Thyroid gland (tissue), 4 donors: Measurements from ENCODE around the gene MYBBP1A. TPM values are rescaled to one million over a fixed set of nuclear protein-coding genes. Genes with fewer than 3 reads are reported as not detected.
"Not testable (repeated sequence)": the region's sequence is repeated elsewhere in the genome, so short reads cannot be mapped to it uniquely, and the experiment has no call there.

Experiments used
- DNase-seq, 2 donors: peaks; one replicate each; pipeline ENCODE4 v3.0.0-alpha.2; 2019
- H3K27ac ChIP-seq, 3 donors: fragments of 200-600 bp; sonication (generic); 1 replicate in 2 of 3; 2 replicates in 1 of 3; pipeline ENCODE4 v1.5.1; 2016 to 2019; ENCODE audit warnings: mild to moderate bottlenecking in 1 of 3, moderate library complexity in 1 of 3
- H3K27me3 ChIP-seq: fragments of 200-600 bp; sonication (generic); one replicate; pipeline ENCODE4 v1.5.1; 2019
- H3K36me3 ChIP-seq, 2 donors: fragments of 200-600 bp; sonication (generic); one replicate each; pipeline ENCODE4 v1.5.1; 2016 to 2019
- H3K4me1 ChIP-seq, 2 donors: fragments of 200-600 bp; sonication (generic); one replicate each; pipeline ENCODE4 v1.5.1; 2017 to 2019
- H3K4me3 ChIP-seq, 3 donors: fragments of 200-600 bp; sonication (generic); replicated peaks in 1 of 3; 1 replicate in 2 of 3; 2 replicates in 1 of 3; pipeline ENCODE4 v1.5.1; 2016; ENCODE audit warnings: mild to moderate bottlenecking in 1 of 3
- H3K9me3 ChIP-seq: fragments of 200-600 bp; sonication (generic); one replicate; pipeline ENCODE4 v1.5.1; 2017
- CTCF ChIP-seq, 6 experiments: fragments of 200-600 bp in 3 of 6; fragments of 450-650 bp in 3 of 6; sonication (generic) in 3 of 6; IDR thresholded peaks; one replicate each; pipeline ENCODE4 v1.5.1; 2016 to 2019; ENCODE audit warnings: antibody characterized with exemption in 6 of 6, mild to moderate bottlenecking in 2 of 6, inconsistent platforms in 1 of 6, moderate library complexity in 1 of 6
- POLR2A ChIP-seq, 2 donors: fragments of 450-650 bp; IDR thresholded peaks; one replicate each; pipeline ENCODE4 v1.6.1; 2017; ENCODE audit warnings: antibody characterized with exemption in 2 of 2, mild to moderate bottlenecking in 2 of 2, moderate library complexity in 1 of 2
- WGBS, 2 donors: methylation state at CpG; one replicate each; pipeline ENCODE4 v1.1.5; 2017; 5-methylcytosine and 5-hydroxymethylcytosine counted together
- intact Hi-C: fragments of 100-400 bp; cut with DNase I; formaldehyde crosslinking; loops from one replicate; pipeline ENCODE4 v1.15.1; 2023
- total RNA-seq, 4 donors: library from RNA; depleted of rRNA; stranded (reverse); fragments of >200 nt; gene quantifications; one replicate each; pipeline ENCODE4 v1.2.3, GENCODE V29; 2016

Gene MYBBP1A
- total RNA-seq, 4 donors from 2014 or later = 23.5 to 50.2 (median 37.6) TPM

GRCh38 chr17:4593021-4593421, 37.8 kb upstream of the MYBBP1A start:
- Histone ChIP-seq H3K9me3 (no peaks in the 10 kb centered on the region), H3K27me3 (no peaks in the 10 kb centered on the region), H3K36me3 (no peaks in the 10 kb centered on the region), H3K4me3 (no peak overlapping the region), H3K4me1 (no peaks in the 10 kb centered on the region), H3K27ac (no peak overlapping the region)
- intact Hi-C loops = no loop called here
- TF ChIP-seq CTCF (IDR thresholded peaks at IDR 0.05) (no peak), POLR2A (IDR thresholded peaks at IDR 0.05) (no peak)
- DNase-seq = no peak
- WGBS, 2 donors = 80 to 90% methylated on average over 1 to 14 of the region's 14 CpGs

DNA sequence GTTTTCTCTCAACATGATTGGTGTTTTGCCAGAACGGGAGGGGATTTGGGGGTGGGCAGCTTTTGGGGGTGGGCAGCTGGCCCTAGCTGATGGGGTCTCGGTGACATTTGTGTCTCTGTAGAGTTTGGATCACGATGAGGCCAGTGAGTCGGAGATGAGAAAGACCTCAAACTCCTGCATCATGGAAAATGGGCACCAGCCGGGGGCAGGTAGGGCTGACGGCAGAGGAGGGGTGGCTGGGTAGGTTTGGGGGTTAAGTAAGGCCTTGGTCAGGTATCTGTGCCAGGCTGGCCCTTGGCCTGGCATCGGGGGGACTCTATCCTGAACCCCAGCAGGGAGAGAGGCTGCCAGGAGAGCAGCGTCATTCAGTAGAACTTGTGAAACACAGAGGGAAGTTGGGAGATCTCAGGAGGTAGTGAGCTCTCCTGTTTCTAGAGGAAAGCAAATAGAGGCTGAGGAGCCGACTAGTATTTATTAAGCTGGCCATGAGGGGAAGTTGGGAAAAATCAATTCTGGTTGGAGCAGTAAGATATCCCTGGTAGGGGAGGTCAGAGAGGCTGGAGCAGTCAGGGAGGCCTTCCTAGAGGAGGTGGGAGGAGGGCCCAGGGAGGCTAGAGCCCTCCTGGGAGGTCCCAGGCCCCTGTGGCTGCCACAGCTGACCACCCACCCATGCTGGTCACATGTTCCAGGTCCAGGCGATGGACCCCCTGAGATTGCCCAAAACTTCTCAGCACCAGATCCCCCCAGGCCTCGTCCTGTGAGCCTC, 37.2 kb upstream of the MYBBP1A start:
- TF ChIP-seq CTCF (IDR thresholded peaks at IDR 0.05) = no peak
- no peak for TF ChIP-seq POLR2A (IDR thresholded peaks at IDR 0.05)
- no peak overlapping the region for H3K4me3 ChIP-seq
- H3K4me1 ChIP-seq = no peaks in the 10 kb centered on the region
- WGBS, 2 donors = 91 to 92% methylated on average over 11 of the region's 11 CpGs
- no peak overlapping the region for H3K27ac ChIP-seq
- intact Hi-C loops = no loop called here
- no peaks in the 10 kb centered on the region for H3K27me3 ChIP-seq
- no peaks in the 10 kb centered on the region for H3K36me3 ChIP-seq
- no peaks in the 10 kb centered on the region for H3K9me3 ChIP-seq
- no peak for DNase-seq

- Histone ChIP-seq H3K36me3 (no peaks in the 10 kb centered on the region), H3K9me3 (no peaks in the 10 kb centered on the region), H3K27ac (no peak overlapping the region), H3K27me3 (no peaks in the 10 kb centered on the region), H3K4me1 (no peaks in the 10 kb centered on the region), H3K4me3 (no peak overlapping the region)
- DNase-seq = no peak
- 65 to 87% methylated on average over 4 to 9 of the region's 12 CpGs for WGBS, 2 donors
- TF ChIP-seq CTCF (IDR thresholded peaks at IDR 0.05) (no peak), POLR2A (IDR thresholded peaks at IDR 0.05) (no peak)
- intact Hi-C loops = no loop called here
Observed at GRCh38 chr17:4591529-4591928, 36.3 kb upstream of the MYBBP1A start.

DNA sequence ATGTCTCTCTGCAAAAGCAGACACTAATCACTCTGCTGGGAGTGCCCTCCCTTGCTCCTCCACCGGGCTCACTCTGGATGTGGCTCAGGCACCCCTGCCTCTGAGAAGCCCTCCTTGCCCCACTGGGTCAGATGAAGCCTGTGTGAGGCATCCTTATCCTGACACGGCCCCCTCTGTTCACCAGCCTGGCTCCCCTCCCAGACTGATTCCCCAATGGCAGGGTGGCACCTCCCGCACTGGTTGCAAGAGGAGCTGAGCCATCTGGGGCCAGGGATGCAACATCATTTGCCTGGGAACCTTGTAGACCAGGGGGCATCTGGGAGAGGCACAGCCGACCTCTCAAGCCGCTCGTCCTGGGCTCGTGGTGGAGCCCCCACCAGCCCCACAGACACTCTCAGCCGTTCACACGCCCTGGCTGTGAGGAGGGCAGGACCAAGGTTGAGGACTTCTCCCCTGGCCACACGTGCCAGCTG, 35.8 kb upstream of the MYBBP1A start:
- Histone ChIP-seq H3K4me1 (no peaks in the 10 kb centered on the region), H3K36me3 (no peaks in the 10 kb centered on the region), H3K4me3 (no peak overlapping the region), H3K27me3 (no peaks in the 10 kb centered on the region), H3K9me3 (no peaks in the 10 kb centered on the region), H3K27ac (no peak overlapping the region)
- intact Hi-C loops = no loop called here
- TF ChIP-seq POLR2A (IDR thresholded peaks at IDR 0.05) = no peak
- no peak for TF ChIP-seq CTCF (IDR thresholded peaks at IDR 0.05)
- no peak for DNase-seq
- WGBS, 2 donors = 71 to 88% methylated on average over 9 of the region's 10 CpGs

GRCh38 chr17:4590042-4590441, 34.9 kb upstream of the MYBBP1A start:
- H3K27ac ChIP-seq, H3K4me3 ChIP-seq, DNase-seq, H3K36me3 ChIP-seq, H3K4me1 ChIP-seq, H3K9me3 ChIP-seq, intact Hi-C loops, H3K27me3 ChIP-seq: not testable (repeated sequence)
- WGBS, 2 donors = 71 to 82% methylated on average over 10 to 11 of the region's 11 CpGs
